A549 (cell line): ENCODE data around the gene SPDYC. TPM values are rescaled to one million over a fixed set of nuclear protein-coding genes. Genes with fewer than 3 reads are reported as not detected.

ENCODE experiments used
- ATAC-seq, 2 experiments: fragments of 200-7000 bp in 1 of 2; fragments of >200 bp in 1 of 2; cut with Nextera tagmentation in 1 of 2; cut with Tn5 transposase in 1 of 2; 3 replicates each; pipeline versions ENCODE4 v1.8.0 to v1.9.1; 2018 to 2020; ENCODE audit warnings: mild to moderate bottlenecking in 1 of 2, moderate library complexity in 1 of 2
- CTCF ChIA-PET: fragments of 300-600 bp; sonication (Branson Sonifier 250); formaldehyde crosslinking; extraction: SDS; loops from one replicate; lab custom pipeline; 2021; ENCODE audit warnings: antibody characterized with exemption, inconsistent platforms; lab: Yijun Ruan, JAX
- POLR2A ChIA-PET: fragments of 350-600 bp; formaldehyde crosslinking; extraction: SDS; loops from one replicate; lab custom pipeline; 2021; ENCODE audit warnings: antibody characterized with exemption, inconsistent platforms; lab: Yijun Ruan, JAX
- DNase-seq, 2 experiments: peaks; one replicate each; pipeline versions ENCODE4 v3.0.0 to v3.0.0-alpha.2; 2011 to 2016; ENCODE audit warnings: low read depth in 1 of 2, low spot score in 1 of 2
- FAIRE-seq: peaks from 2 replicates; lab custom pipeline; 2011; peaks lifted over from hg19 to GRCh38; lab: Jason Lieb, UNC
- H3K27ac ChIP-seq, 2 experiments: fragments of >200 bp; sonication (Bioruptor Twin); formaldehyde crosslinking; 3 replicates each; pipeline ENCODE4 v1.5.1; 2016 to 2017
- H3K4me1 ChIP-seq: fragments of >200 bp; sonication (Bioruptor Twin); formaldehyde crosslinking; 3 replicates; pipeline ENCODE4 v1.6.1; 2016
- H3K4me2 ChIP-seq: fragments of >200 bp; sonication (Bioruptor Twin); formaldehyde crosslinking; 3 replicates; pipeline ENCODE4 v1.6.1; 2016
- H3K4me3 ChIP-seq: fragments of >200 bp; sonication (Bioruptor Twin); formaldehyde crosslinking; 3 replicates; pipeline ENCODE4 v1.5.1; 2016
- H3K9me3 ChIP-seq: fragments of >200 bp; sonication (Bioruptor Twin); formaldehyde crosslinking; 3 replicates; pipeline ENCODE4 v1.6.1; 2016
- CHD2 ChIP-seq: fragments of 150-350 bp; IDR thresholded peaks from 2 replicates; pipeline ENCODE4 v1.6.1; 2014; ENCODE audit warnings: low read length; ENCODE audit not compliant: partially characterized antibody
- CHD4 ChIP-seq: fragments of 200-600 bp; sonication (generic); IDR thresholded peaks from 2 replicates; pipeline ENCODE4 v1.6.1; 2016; ENCODE audit warnings: antibody characterized with exemption, mild to moderate bottlenecking, borderline replicate concordance
- EHMT2 ChIP-seq: fragments of 200-600 bp; sonication (generic); IDR thresholded peaks from 2 replicates; pipeline ENCODE4 v1.6.1; 2016; ENCODE audit warnings: antibody characterized with exemption, low read depth, mild to moderate bottlenecking, moderate library complexity
- ELK1 ChIP-seq: fragments of 150-350 bp; IDR thresholded peaks from 2 replicates; pipeline ENCODE4 v1.6.1; 2014; ENCODE audit warnings: low read depth, mild to moderate bottlenecking, low read length
- ESRRA ChIP-seq: fragments of 150-350 bp; IDR thresholded peaks from 2 replicates; pipeline ENCODE4 v1.6.1; 2014; ENCODE audit warnings: mild to moderate bottlenecking, low read length, borderline replicate concordance
- FOSL2 ChIP-seq, 2 experiments: fragments of 450-650 bp in 1 of 2; fragments of >200 bp in 1 of 2; sonication (Bioruptor Twin) in 1 of 2; formaldehyde crosslinking; IDR thresholded peaks; 2 replicates each; pipeline versions ENCODE4 v1.5.0 to v1.6.1; 2016 to 2020; ENCODE audit warnings: mild to moderate bottlenecking in 1 of 2, moderate library complexity in 1 of 2
- FOXS1 ChIP-seq: fragments of 250-450 bp; sonication (Bioruptor Pico); IDR thresholded peaks from 2 replicates; pipeline ENCODE4 v1.5.0; 2020; ENCODE audit warnings: mild to moderate bottlenecking, moderate library complexity
- GATA3 ChIP-seq: IDR thresholded peaks from 2 replicates; pipeline ENCODE4 v1.6.1; 2012; ENCODE audit warnings: borderline replicate concordance
- HDAC2 ChIP-seq: fragments of 200-600 bp; sonication (generic); IDR thresholded peaks from 2 replicates; pipeline ENCODE4 v1.6.1; 2016
- HEYL ChIP-seq: fragments of 250-450 bp; sonication (Bioruptor Pico); IDR thresholded peaks from 2 replicates; pipeline ENCODE4 v1.8.0; 2021; ENCODE audit warnings: mild to moderate bottlenecking, moderate library complexity
- HOXA7 ChIP-seq: fragments of 250-450 bp; sonication (Bioruptor Pico); IDR thresholded peaks from 2 replicates; pipeline ENCODE4 v1.5.0; 2020; ENCODE audit warnings: mild to moderate bottlenecking, moderate library complexity
- JUN ChIP-seq, 2 experiments: fragments of >200 bp; sonication (Bioruptor Twin); formaldehyde crosslinking; IDR thresholded peaks; 2 replicates in 1 of 2; 3 replicates in 1 of 2; pipeline ENCODE4 v1.6.1; 2016 to 2017
- JUNB ChIP-seq: fragments of >200 bp; sonication (Bioruptor Twin); formaldehyde crosslinking; IDR thresholded peaks from 2 replicates; pipeline ENCODE4 v1.6.1; 2016
- KDM5A ChIP-seq: fragments of 200-600 bp; sonication (generic); IDR thresholded peaks from 2 replicates; pipeline ENCODE4 v1.6.1; 2016; ENCODE audit warnings: antibody characterized with exemption, mild to moderate bottlenecking
- MYC ChIP-seq: IDR thresholded peaks from 2 replicates; pipeline ENCODE4 v1.6.1; 2012; ENCODE audit warnings: mild to moderate bottlenecking, inconsistent platforms, low read length, improper control_type of control experiment, borderline replicate concordance
- NFE2L2 ChIP-seq: fragments of 150-350 bp; conservative IDR thresholded peaks from 2 replicates; pipeline ENCODE4 v1.6.1; 2014; ENCODE audit warnings: low read length
- NPAS2 ChIP-seq: fragments of 250-450 bp; sonication (Bioruptor Pico); IDR thresholded peaks from 2 replicates; pipeline ENCODE4 v1.8.0; 2022; ENCODE audit warnings: mild to moderate bottlenecking, moderate library complexity, borderline replicate concordance
- PHF8 ChIP-seq: fragments of 200-600 bp; sonication (generic); IDR thresholded peaks from 2 replicates; pipeline ENCODE4 v1.6.1; 2016; ENCODE audit warnings: low read depth, mild to moderate bottlenecking, antibody characterized with exemption, moderate library complexity, borderline replicate concordance
- RARB ChIP-seq: fragments of 250-450 bp; sonication (Bioruptor Pico); IDR thresholded peaks from 2 replicates; pipeline ENCODE4 v1.8.0; 2021; ENCODE audit warnings: mild to moderate bottlenecking, moderate library complexity
- RCOR1 ChIP-seq: fragments of 150-350 bp; IDR thresholded peaks from 2 replicates; pipeline ENCODE4 v1.6.1; 2014; ENCODE audit warnings: antibody characterized with exemption, low read length, low read depth
- RFX5 ChIP-seq: fragments of 450-650 bp; IDR thresholded peaks from 2 replicates; pipeline ENCODE4 v1.7.1; 2014; ENCODE audit warnings: antibody characterized with exemption, mild to moderate bottlenecking, moderate library complexity
- SMC3 ChIP-seq: fragments of >200 bp; sonication (Bioruptor Twin); formaldehyde crosslinking; IDR thresholded peaks from 3 replicates; pipeline ENCODE4 v1.6.1; 2018; ENCODE audit warnings: inconsistent platforms
- SREBF2 ChIP-seq: fragments of 450-650 bp; IDR thresholded peaks from 2 replicates; pipeline ENCODE4 v1.6.1; 2014; ENCODE audit warnings: mild to moderate bottlenecking, moderate library complexity
- TP53 ChIP-seq: fragments of 250-450 bp; sonication (Bioruptor Pico); IDR thresholded peaks from 2 replicates; pipeline ENCODE4 v1.5.0; 2021; ENCODE audit warnings: mild to moderate bottlenecking, moderate library complexity
- ZC3H11A ChIP-seq: fragments of 450-650 bp; IDR thresholded peaks from 2 replicates; pipeline ENCODE4 v1.6.1; 2014; ENCODE audit warnings: antibody characterized with exemption, mild to moderate bottlenecking
- ZSCAN20 ChIP-seq: fragments of 250-450 bp; sonication (Bioruptor Pico); IDR thresholded peaks from 2 replicates; pipeline ENCODE4 v1.8.0; 2022; ENCODE audit warnings: mild to moderate bottlenecking, moderate library complexity
- WGBS: methylation state at CpG from one replicate; pipeline ENCODE4 v1.1.6; 2017; ENCODE audit errors: missing lambda C conversion rate; 5-methylcytosine and 5-hydroxymethylcytosine counted together
- polyA plus RNA-seq, 4 experiments: library from polyadenylated mRNA; depleted of rRNA in 3 of 4; stranded (reverse); fragments of >200 nt; fragmentation: RNase III in 1 of 4; extraction: RNeasy Plus Mini Kit Qiagen cat#74134 plus additional on column Dnase treatment in 1 of 4; gene quantifications; 2 replicates in 3 of 4; 3 replicates in 1 of 4; pipeline ENCODE4 v1.2.3, GENCODE V29; 2011 to 2017
- TF ChIP-seq, protein P1 (sequence below): fragments of 450-650 bp; IDR thresholded peaks from 2 replicates; pipeline ENCODE4 v1.6.1; 2014; ENCODE audit warnings: antibody characterized with exemption
- TF ChIP-seq, protein P2 (sequence below): fragments of 250-450 bp; sonication (Bioruptor Pico); IDR thresholded peaks from 2 replicates; pipeline ENCODE4 v1.5.0; 2021; ENCODE audit warnings: mild to moderate bottlenecking, moderate library complexity, borderline replicate concordance
- TF ChIP-seq, protein P3 (sequence below): fragments of 250-450 bp; sonication (Bioruptor Pico); IDR thresholded peaks from 2 replicates; pipeline ENCODE4 v1.5.0; 2020; ENCODE audit warnings: low read depth, mild to moderate bottlenecking, moderate library complexity

SPDYC gene
- polyA plus RNA-seq, 2 of the 4 experiments (the other 2 are of a cell fraction): not detected

DNA sequence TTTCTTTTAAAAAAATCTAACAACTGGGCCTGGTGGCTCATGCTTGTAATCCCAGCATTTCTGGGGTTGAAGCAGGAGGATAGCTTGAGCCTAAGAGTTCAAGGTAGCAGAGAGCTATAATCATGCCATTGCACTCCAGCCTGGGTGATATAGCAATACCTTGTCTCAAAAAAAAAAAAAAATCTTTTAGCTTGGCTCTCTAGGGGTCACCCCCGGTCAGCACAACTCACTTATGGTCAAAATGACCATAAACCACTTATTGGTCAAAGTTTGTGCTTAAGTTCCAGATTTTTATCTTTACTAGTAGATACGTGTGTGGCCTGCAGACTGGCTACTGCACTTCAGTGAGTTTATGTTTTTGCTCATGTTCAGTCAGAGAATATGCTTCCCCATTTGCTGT lies 6.3 kb upstream of the SPDYC start:
- TF ChIP-seq JUNB (no peak), PHF8 (no peak), NPAS2 (no peak), SMC3 (no peak), ELK1 (no peak), HDAC2 (no peak), KDM5A (no peak), RCOR1 (no peak), NFE2L2 (no peak), ZSCAN20 (CRISPR knock-in tag) (no peak), GATA3 (no peak), SREBF2 (no peak), CHD2 (no peak), TP53 (CRISPR knock-in tag) (no peak), RFX5 (no peak), RARB (CRISPR knock-in tag) (no peak), EHMT2 (no peak), ESRRA (no peak), JUN (IDR thresholded peaks at IDR 0.05) (no peak)
- TF ChIP-seq, protein P1, sequence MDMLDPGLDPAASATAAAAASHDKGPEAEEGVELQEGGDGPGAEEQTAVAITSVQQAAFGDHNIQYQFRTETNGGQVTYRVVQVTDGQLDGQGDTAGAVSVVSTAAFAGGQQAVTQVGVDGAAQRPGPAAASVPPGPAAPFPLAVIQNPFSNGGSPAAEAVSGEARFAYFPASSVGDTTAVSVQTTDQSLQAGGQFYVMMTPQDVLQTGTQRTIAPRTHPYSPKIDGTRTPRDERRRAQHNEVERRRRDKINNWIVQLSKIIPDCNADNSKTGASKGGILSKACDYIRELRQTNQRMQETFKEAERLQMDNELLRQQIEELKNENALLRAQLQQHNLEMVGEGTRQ: no peak
- TF ChIP-seq, all 56 proteins: peak for 0
- ATAC-seq (no peak), FAIRE-seq (no peak), DNase-seq (no peak)
- CTCF ChIA-PET: interaction anchor here (0.6 to 1.6 kb wide), 4 partner anchors 18 to 286 kb away, joined by 3 to 4 read pairs (median 4); partner anchors contain the start of gene CAPN1
- WGBS: 68% methylated on average over 2 of the region's 2 CpGs
- 0 out of 3 replicates have a peak, but pooled peaks cover 4% of the 10 kb centered on the region for H3K4me1 ChIP-seq
- POLR2A ChIA-PET: interaction anchor here (0.6 kb wide), 1 partner anchor 29 kb away, joined by 3 read pairs; no protein-coding TSS in a partner anchor
- no peak overlapping the region for H3K4me2 ChIP-seq
- no peaks in the 10 kb centered on the region for H3K9me3 ChIP-seq
- no peak overlapping the region for H3K27ac ChIP-seq
- no peak overlapping the region for H3K4me3 ChIP-seq

DNA sequence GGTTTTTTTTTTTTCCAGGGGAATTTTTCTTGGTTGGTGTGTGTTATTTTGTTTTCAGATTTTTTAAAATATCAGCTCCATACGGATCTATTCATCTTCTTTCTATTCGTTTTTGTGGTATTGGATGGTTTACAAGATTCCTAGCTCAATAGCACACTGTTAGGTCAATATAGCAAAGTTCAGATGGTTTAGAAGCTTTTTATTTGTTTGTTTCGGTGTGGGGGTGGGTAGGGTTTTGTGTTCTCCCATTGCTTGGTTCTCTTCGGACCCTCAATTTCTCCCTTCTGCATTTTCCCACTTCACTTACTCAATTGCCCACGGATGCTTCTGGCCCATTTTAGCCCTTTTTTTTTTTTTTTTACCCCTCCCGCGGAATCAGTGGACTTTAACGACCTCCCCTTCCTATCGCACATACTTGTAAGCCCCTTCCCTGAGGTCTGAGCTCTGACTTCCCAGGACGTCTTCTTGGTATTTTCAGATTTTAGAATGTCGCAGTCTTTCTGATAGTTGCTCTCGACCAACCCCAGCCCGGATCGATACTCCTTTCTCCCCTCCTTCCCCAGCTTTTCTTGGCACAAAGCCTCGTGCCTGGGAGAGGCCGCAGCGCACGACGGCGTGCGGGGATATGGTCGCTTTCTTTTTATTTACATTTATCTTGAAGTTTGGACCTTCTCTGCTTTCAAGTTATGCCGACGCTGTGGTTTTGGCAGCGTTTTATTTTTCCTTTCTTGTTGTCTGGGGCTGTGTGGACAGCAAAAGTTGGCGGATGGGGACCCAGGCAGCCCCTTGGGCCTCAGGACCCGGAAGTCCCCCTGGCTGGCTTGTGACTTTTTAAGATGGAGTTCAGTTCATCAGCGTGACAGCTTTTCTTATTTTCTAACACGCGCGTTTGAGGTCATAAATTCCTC lies 4.4 kb upstream of the SPDYC start:
- ATAC-seq (no peak), DNase-seq (no peak), FAIRE-seq (no peak)
- WGBS: 62% methylated on average over 31 of the region's 31 CpGs
- no peak overlapping the region for H3K4me3 ChIP-seq
- H3K4me2 ChIP-seq: peak overlapping the region; percentile 57; the same call in 2 of the 3 replicates
- ChIA-PET POLR2A (interaction anchor here (1.3 kb wide), 1 partner anchor 16 kb away, joined by 5 read pairs; the partner anchor contains the start of gene CAPN1), CTCF (interaction anchor here (0.5 to 1.5 kb wide), 5 partner anchors 8 to 47 kb away, joined by 3 to 5 read pairs (median 3); no protein-coding TSS in a partner anchor)
- TF ChIP-seq HOXA7 (CRISPR knock-in tag): no peak
- 0 out of 2 replicates have a peak, but pooled peaks have one; percentile 25 for TF ChIP-seq HEYL (CRISPR knock-in tag)
- TF ChIP-seq NFE2L2: no peak
- H3K4me1 ChIP-seq: 0 out of 3 replicates have a peak, but pooled peaks cover 4% of the 10 kb centered on the region
- H3K27ac ChIP-seq: peak overlapping the region in 1 of 2 experiments; percentile 25; a peak in 2 of 6 replicates
- H3K9me3 ChIP-seq: no peaks in the 10 kb centered on the region

- H3K4me2 ChIP-seq: no peak overlapping the region
- H3K4me1 ChIP-seq: 0 out of 3 replicates have a peak, but pooled peaks cover 4% of the 10 kb centered on the region
- POLR2A ChIA-PET: no interaction called here
- no peak for DNase-seq
- no peak overlapping the region for H3K27ac ChIP-seq
- no peak for ATAC-seq
- WGBS: 88% methylated on average over 3 of the region's 3 CpGs
- H3K9me3 ChIP-seq: no peaks in the 10 kb centered on the region
- H3K4me3 ChIP-seq: no peak overlapping the region
- FAIRE-seq: no peak
- CTCF ChIA-PET: interaction anchor here (1.3 to 1.5 kb wide), 2 partner anchors 9 to 163 kb away, joined by 3 to 4 read pairs; no protein-coding TSS in a partner anchor
- TF ChIP-seq MYC (no peak), FOSL2 (IDR thresholded peaks at IDR 0.05) (no peak), FOSL2 (CRISPR knock-in tag; IDR thresholded peaks at IDR 0.05) (no peak), ZC3H11A (no peak), FOXS1 (no peak), CHD4 (no peak), HOXA7 (CRISPR knock-in tag) (no peak), RFX5 (no peak), NPAS2 (no peak), JUN (IDR thresholded peaks at IDR 0.05) (no peak)
- TF ChIP-seq, protein P2, sequence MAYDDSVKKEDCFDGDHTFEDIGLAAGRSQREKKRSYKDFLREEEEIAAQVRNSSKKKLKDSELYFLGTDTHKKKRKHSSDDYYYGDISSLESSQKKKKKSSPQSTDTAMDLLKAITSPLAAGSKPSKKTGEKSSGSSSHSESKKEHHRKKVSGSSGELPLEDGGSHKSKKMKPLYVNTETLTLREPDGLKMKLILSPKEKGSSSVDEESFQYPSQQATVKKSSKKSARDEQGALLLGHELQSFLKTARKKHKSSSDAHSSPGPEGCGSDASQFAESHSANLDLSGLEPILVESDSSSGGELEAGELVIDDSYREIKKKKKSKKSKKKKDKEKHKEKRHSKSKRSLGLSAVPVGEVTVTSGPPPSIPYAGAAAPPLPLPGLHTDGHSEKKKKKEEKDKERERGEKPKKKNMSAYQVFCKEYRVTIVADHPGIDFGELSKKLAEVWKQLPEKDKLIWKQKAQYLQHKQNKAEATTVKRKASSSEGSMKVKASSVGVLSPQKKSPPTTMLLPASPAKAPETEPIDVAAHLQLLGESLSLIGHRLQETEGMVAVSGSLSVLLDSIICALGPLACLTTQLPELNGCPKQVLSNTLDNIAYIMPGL (CRISPR knock-in tag): no peak
- TF ChIP-seq, protein P3, sequence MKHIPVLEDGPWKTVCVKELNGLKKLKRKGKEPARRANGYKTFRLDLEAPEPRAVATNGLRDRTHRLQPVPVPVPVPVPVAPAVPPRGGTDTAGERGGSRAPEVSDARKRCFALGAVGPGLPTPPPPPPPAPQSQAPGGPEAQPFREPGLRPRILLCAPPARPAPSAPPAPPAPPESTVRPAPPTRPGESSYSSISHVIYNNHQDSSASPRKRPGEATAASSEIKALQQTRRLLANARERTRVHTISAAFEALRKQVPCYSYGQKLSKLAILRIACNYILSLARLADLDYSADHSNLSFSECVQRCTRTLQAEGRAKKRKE (CRISPR knock-in tag): no peak
Observed at GRCh38 chr11:65166893-65167292, 3.1 kb upstream of the SPDYC start.
